ENCODE results near the gene SNORC. TPM values are rescaled to one million over a fixed set of nuclear protein-coding genes. Genes with fewer than 3 reads are reported as not detected.

The SNORC gene
- total and polyA plus RNA-seq, 2 of the 4 experiments (the other 2 are of a cell fraction), result under 0.01 to 0.67 TPM

- no peak overlapping the region for H3K56ac ChIP-seq (ENCODE audit: extremely low read depth, insufficient read depth, low read length)
- H2BK5ac ChIP-seq (ENCODE audit: low read depth, low read length, poor library complexity, severe bottlenecking), result no peak overlapping the region
- in situ Hi-C loops (cut with MboI; ENCODE audit: low sequenced_read_pairs), result no loop called here
- H2BK15ac ChIP-seq (ENCODE audit: low read depth, low read length), result no peak overlapping the region
- no peak overlapping the region for H3K18ac ChIP-seq (ENCODE audit: low read depth, low read length)
- H3K79me1 ChIP-seq (ENCODE audit: low read depth in 1 of 2, low read length in 2 of 2), result no peaks in the 10 kb centered on the region; a peak in 1 of 4 replicates
- no peak overlapping the region for H2AFZ ChIP-seq (replicated peaks; ENCODE audit: low read length, poor library complexity)
- no peaks in the 10 kb centered on the region for H4K20me1 ChIP-seq (ENCODE audit: insufficient read depth, low read length)
- H3K23ac ChIP-seq (ENCODE audit: low read depth, low read length), result no peak overlapping the region
- DNase-seq (no peak), ATAC-seq (ENCODE audit: low read depth) (no peak)
- intact Hi-C loops (cut with micrococcal nuclease), result no loop called here
- H2AK5ac ChIP-seq (ENCODE audit: low read depth, low read length), result no peak overlapping the region
- dilution Hi-C loops (cut with HindIII; ENCODE audit: low sequenced_read_pairs, unreplicated experiment), result no loop called here
- 94% methylated on average over 3 of the region's 9 CpGs; no CpG with 5 or more reads in 1 of the 2 experiments for WGBS, 2 experiments (ENCODE audit: extremely low coverage in 2 of 2, insufficient read length in 1 of 2)
- H3K14ac ChIP-seq (replicated peaks; ENCODE audit: low read depth, low read length), result no peak overlapping the region
- H3K4ac ChIP-seq (ENCODE audit: low read depth, low read length), result no peak overlapping the region
- H2AK9ac ChIP-seq (replicated peaks; ENCODE audit: low read depth, low read length, poor library complexity), result no peak overlapping the region
- ChIA-PET POLR2A (ENCODE audit: unreplicated experiment) (no interaction called here), CTCF (no interaction called here)
- no peak overlapping the region for H3K4me3 ChIP-seq (ENCODE audit: insufficient read depth, low read depth, low read length)
- no TSS peak for BruUV-seq (replicated peaks)
- H2BK120ac ChIP-seq (ENCODE audit: low read depth, low read length), result no peak overlapping the region
- H3K27ac ChIP-seq (ENCODE audit: insufficient read depth, low read length), result no peak overlapping the region
- H3K36me3 ChIP-seq (ENCODE audit: control insufficient read depth, insufficient read depth, low read length), result no peaks in the 10 kb centered on the region
- H4K8ac ChIP-seq (ENCODE audit: low read depth in 2 of 2, low read length in 2 of 2), result no peak overlapping the region
- no peak overlapping the region for H3K9ac ChIP-seq (ENCODE audit: low read depth, low read length)
- H3K9me1 ChIP-seq (ENCODE audit: insufficient read depth, low read length), result peaks cover 12% of the 10 kb centered on the region; the same call in 1 of the 2 replicates
- TF ChIP-seq RFX5 (IDR thresholded peaks at IDR 0.05; ENCODE audit: low read depth, low read length) (no peak), MXI1 (IDR thresholded peaks at IDR 0.05; ENCODE audit: borderline replicate concordance, low read depth, low read length) (no peak), NFE2L2 (IDR thresholded peaks at IDR 0.05; ENCODE audit: low read depth, low read length) (no peak), CTCF (conservative IDR thresholded peaks at IDR 0.05; ENCODE audit: low read depth, low read length) (no peak), FOS (IDR thresholded peaks at IDR 0.05; ENCODE audit: low read depth, low read length) (no peak), USF2 (IDR thresholded peaks at IDR 0.05; ENCODE audit: low read depth, low read length) (no peak), BHLHE40 (IDR thresholded peaks at IDR 0.05; ENCODE audit: low read depth, low read length) (no peak), RCOR1 (IDR thresholded peaks at IDR 0.05; ENCODE audit: insufficient replicate concordance, low read length) (no peak), MAZ (IDR thresholded peaks at IDR 0.05; ENCODE audit: borderline replicate concordance, low read depth, low read length) (no peak), CEBPB (IDR thresholded peaks at IDR 0.05; ENCODE audit: low read depth, low read length) (no peak)
- H3K4me1 ChIP-seq (ENCODE audit: control insufficient read depth, insufficient read depth, low read length), result peaks cover 6% of the 10 kb centered on the region
- no peak overlapping the region for H4K91ac ChIP-seq (ENCODE audit: insufficient read depth, low read depth, low read length)
- no peak overlapping the region for H4K5ac ChIP-seq (ENCODE audit: low read depth, low read length)
- H3K27me3 ChIP-seq (ENCODE audit: control insufficient read depth, insufficient read depth, low read length), result no peaks in the 10 kb centered on the region; the same call in 1 of the 2 replicates
- no peaks in the 10 kb centered on the region for H3K9me3 ChIP-seq (ENCODE audit: control insufficient read depth, insufficient read depth, low read length)
- no peak overlapping the region for H2BK20ac ChIP-seq (ENCODE audit: low read depth, low read length)
- H3K4me2 ChIP-seq (ENCODE audit: low read depth, low read length), result no peak overlapping the region
These were observed 26.9 kb downstream of the SNORC start for GRCh38 chr2:232896720-232897597.
